Esophagus squamous epithelium (tissue), 4 donors: ENCODE results near the gene OPHN1.

ENCODE experiments used
- CTCF ChIP-seq, 6 experiments: fragments of 450-650 bp in 4 of 6; fragments of 200-600 bp in 2 of 6; sonication (generic) in 2 of 6; IDR thresholded peaks; one replicate each; pipeline ENCODE4 v1.5.1; 2016 to 2019; ENCODE audit warnings: antibody characterized with exemption in 6 of 6, mild to moderate bottlenecking in 4 of 6, moderate library complexity in 4 of 6
- POLR2A ChIP-seq, 4 donors: fragments of 450-650 bp; IDR thresholded peaks; one replicate each; pipeline ENCODE4 v1.6.1; 2017; ENCODE audit warnings: antibody characterized with exemption in 4 of 4, mild to moderate bottlenecking in 4 of 4, moderate library complexity in 3 of 4

- TF ChIP-seq CTCF (IDR thresholded peaks at IDR 0.05) (no peak), POLR2A (IDR thresholded peaks at IDR 0.05) (no peak)
Measured at GRCh38 chrX:68163441-68163840, 269.9 kb downstream of the OPHN1 start.
